K562 (cell line): Measurements from ENCODE around the gene MDH2. TPM values are rescaled to one million over a fixed set of nuclear protein-coding genes. Genes with fewer than 3 reads are reported as not detected.

Experiments used
- CLOCK ChIP-seq: fragments of 250-450 bp; sonication (Bioruptor Pico); IDR thresholded peaks from 2 replicates; pipeline ENCODE4 v1.4.0; 2020; ENCODE audit warnings: mild to moderate bottlenecking, moderate library complexity, borderline replicate concordance
- CTBP1 ChIP-seq: fragments of 450-650 bp; IDR thresholded peaks from 2 replicates; pipeline ENCODE4 v1.6.1; 2016; ENCODE audit warnings: borderline replicate concordance
- ELK1 ChIP-seq: sonication (generic); formaldehyde crosslinking; IDR thresholded peaks from 2 replicates; pipeline ENCODE4 v1.8.1; 2022; ENCODE audit warnings: missing genetic modification reagents
- ETV5 ChIP-seq: sonication (generic); formaldehyde crosslinking; IDR thresholded peaks from 2 replicates; pipeline ENCODE4 v1.4.0; 2020; ENCODE audit warnings: low read depth, mild to moderate bottlenecking, missing genetic modification reagents
- HNRNPH1 ChIP-seq: fragments of 200-400 bp; formaldehyde crosslinking; optimal IDR thresholded peaks from 2 replicates; pipeline ENCODE3; 2017; ENCODE audit warnings: low read depth, mild to moderate bottlenecking, low read length, moderate library complexity
- IRF2 ChIP-seq: sonication (generic); formaldehyde crosslinking; IDR thresholded peaks from 2 replicates; pipeline ENCODE4 v1.8.1; 2022; ENCODE audit warnings: mild to moderate bottlenecking, missing genetic modification reagents
- KAT7 ChIP-seq: sonication (generic); formaldehyde crosslinking; IDR thresholded peaks from 2 replicates; pipeline ENCODE4 v1.8.0; 2022; ENCODE audit warnings: missing genetic modification reagents, mild to moderate bottlenecking, borderline replicate concordance
- MCM2 ChIP-seq: fragments of 450-650 bp; IDR thresholded peaks from 2 replicates; pipeline ENCODE4 v1.6.1; 2017; ENCODE audit warnings: low read depth, mild to moderate bottlenecking
- POLR2H ChIP-seq: IDR thresholded peaks from 2 replicates; pipeline ENCODE4 v1.6.1; 2016; ENCODE audit warnings: missing genetic modification characterization, low read depth, mild to moderate bottlenecking, control low read depth, missing compliant biosample characterization, moderate library complexity
- POLR3A ChIP-seq: IDR thresholded peaks from 2 replicates; pipeline ENCODE4 v1.6.1; 2011; ENCODE audit warnings: borderline replicate concordance, mild to moderate bottlenecking, moderate library complexity; ENCODE audit not compliant: insufficient read length, insufficient read depth; ENCODE audit errors: extremely low read depth
- SMARCA5 ChIP-seq: fragments of 450-650 bp; IDR thresholded peaks from 2 replicates; pipeline ENCODE4 v1.6.1; 2016
- STAT5B ChIP-seq: fragments of 250-450 bp; sonication (Bioruptor Pico); IDR thresholded peaks from 2 replicates; pipeline ENCODE4 v1.8.0; 2021; ENCODE audit warnings: mild to moderate bottlenecking, inconsistent platforms
- SUPT5H ChIP-seq: fragments of 450-650 bp; IDR thresholded peaks from 2 replicates; pipeline ENCODE4 v1.6.1; 2016
- TAF15 ChIP-seq: fragments of 200-400 bp; formaldehyde crosslinking; IDR thresholded peaks from 2 replicates; pipeline ENCODE4 v1.6.1; 2017; ENCODE audit warnings: mild to moderate bottlenecking, low read depth, low read length, moderate library complexity
- TAF9B ChIP-seq: fragments of 450-650 bp; IDR thresholded peaks from 2 replicates; pipeline ENCODE4 v1.6.1; 2018; ENCODE audit warnings: mild to moderate bottlenecking; ENCODE audit not compliant: partially characterized antibody
- THRAP3 ChIP-seq: fragments of 450-650 bp; IDR thresholded peaks from 2 replicates; pipeline ENCODE4 v1.6.1; 2016; ENCODE audit warnings: mild to moderate bottlenecking, inconsistent platforms, borderline replicate concordance
- ZNF124 ChIP-seq: sonication (generic); formaldehyde crosslinking; IDR thresholded peaks from 2 replicates; pipeline ENCODE4 v1.8.1; 2022; ENCODE audit warnings: missing genetic modification reagents
- ZNF668 ChIP-seq: fragments of 250-450 bp; sonication (Bioruptor Pico); IDR thresholded peaks from 2 replicates; pipeline ENCODE4 v1.8.0; 2022; ENCODE audit warnings: mild to moderate bottlenecking, inconsistent platforms
- ZNF76 ChIP-seq: fragments of 250-450 bp; sonication (Bioruptor Pico); IDR thresholded peaks from 2 replicates; pipeline ENCODE4 v1.4.0; 2020; ENCODE audit warnings: mild to moderate bottlenecking, moderate library complexity, borderline replicate concordance
- polyA plus RNA-seq, 8 experiments: library from polyadenylated mRNA; depleted of rRNA in 4 of 8; stranded (reverse) in 5 of 8; unstranded in 3 of 8; fragments of >200 nt; fragmentation: Nextera tagmentation in 2 of 8; fragmentation: Illumina TruSeq in 1 of 8; extraction: Ambion mirVana in 2 of 8; extraction: Trizol in 1 of 8; gene quantifications; 2 replicates each; pipeline versions ENCODE4 v1.2.1 to v1.2.3, GENCODE V29; 2011 to 2014; ENCODE audit warnings: inconsistent platforms in 1 of 8, missing spikeins in 1 of 8
- total RNA-seq, 7 experiments: library from RNA; depleted of rRNA in 6 of 7; stranded (reverse); fragments of >200 nt in 6 of 7; fragmentation: Illumina TruSeq in 2 of 7; extraction: Trizol in 2 of 7; gene quantifications; 2 replicates each; pipeline versions ENCODE4 v1.2.1 to v1.2.3, GENCODE V29; 2011 to 2021; ENCODE audit warnings: low replicate concordance in 1 of 7
- TF ChIP-seq, protein P1 (sequence below): fragments of 450-650 bp; formaldehyde crosslinking; IDR thresholded peaks from 2 replicates; pipeline ENCODE4 v1.4.0; 2022; ENCODE audit warnings: missing genetic modification characterization
- TF ChIP-seq, protein P2 (sequence below): fragments of 450-650 bp; formaldehyde crosslinking; IDR thresholded peaks from 2 replicates; pipeline ENCODE4 v1.4.0; 2020; ENCODE audit warnings: mild to moderate bottlenecking, mixed read lengths
- TF ChIP-seq, protein P3 (sequence below): fragments of 250-450 bp; sonication (Bioruptor Pico); IDR thresholded peaks from 2 replicates; pipeline ENCODE4 v1.8.0; 2021; ENCODE audit warnings: moderate library complexity, mild to moderate bottlenecking, inconsistent platforms
- TF ChIP-seq, protein P4 (sequence below): fragments of 250-450 bp; sonication (Bioruptor Pico); IDR thresholded peaks from 2 replicates; pipeline ENCODE4 v1.4.0; 2020

Gene MDH2
- total and polyA plus RNA-seq, 9 of the 15 experiments (the other 6 are each of a cell fraction or from before 2014, with no cell fraction given) = 106 to 701 (median 242) TPM

DNA sequence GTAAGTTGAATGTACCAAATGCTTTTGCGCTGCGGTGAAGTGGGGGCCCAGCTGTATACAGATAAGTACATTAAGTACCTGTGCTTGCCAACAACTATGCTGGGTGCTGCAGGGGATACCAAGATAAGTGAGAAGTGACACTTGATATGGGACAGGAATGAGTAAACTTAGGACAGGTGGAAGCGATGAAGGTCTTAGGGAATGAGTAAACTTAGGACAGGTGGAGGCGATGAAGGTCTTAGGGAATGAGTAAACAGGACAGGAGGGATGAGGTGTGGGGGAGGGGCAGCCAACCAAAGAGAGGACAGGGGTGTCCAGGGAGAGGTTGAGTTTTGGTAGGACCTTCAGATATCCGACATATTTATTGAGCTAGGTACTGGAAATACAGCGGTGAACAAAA is 1.4 kb downstream of the MDH2 start (continued):
- TF ChIP-seq, protein P1, sequence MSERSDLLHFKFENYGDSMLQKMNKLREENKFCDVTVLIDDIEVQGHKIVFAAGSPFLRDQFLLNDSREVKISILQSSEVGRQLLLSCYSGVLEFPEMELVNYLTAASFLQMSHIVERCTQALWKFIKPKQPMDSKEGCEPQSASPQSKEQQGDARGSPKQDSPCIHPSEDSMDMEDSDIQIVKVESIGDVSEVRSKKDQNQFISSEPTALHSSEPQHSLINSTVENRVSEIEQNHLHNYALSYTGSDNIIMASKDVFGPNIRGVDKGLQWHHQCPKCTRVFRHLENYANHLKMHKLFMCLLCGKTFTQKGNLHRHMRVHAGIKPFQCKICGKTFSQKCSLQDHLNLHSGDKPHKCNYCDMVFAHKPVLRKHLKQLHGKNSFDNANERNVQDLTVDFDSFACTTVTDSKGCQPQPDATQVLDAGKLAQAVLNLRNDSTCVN (CRISPR knock-in tag) = no peak
- TF ChIP-seq, protein P2, sequence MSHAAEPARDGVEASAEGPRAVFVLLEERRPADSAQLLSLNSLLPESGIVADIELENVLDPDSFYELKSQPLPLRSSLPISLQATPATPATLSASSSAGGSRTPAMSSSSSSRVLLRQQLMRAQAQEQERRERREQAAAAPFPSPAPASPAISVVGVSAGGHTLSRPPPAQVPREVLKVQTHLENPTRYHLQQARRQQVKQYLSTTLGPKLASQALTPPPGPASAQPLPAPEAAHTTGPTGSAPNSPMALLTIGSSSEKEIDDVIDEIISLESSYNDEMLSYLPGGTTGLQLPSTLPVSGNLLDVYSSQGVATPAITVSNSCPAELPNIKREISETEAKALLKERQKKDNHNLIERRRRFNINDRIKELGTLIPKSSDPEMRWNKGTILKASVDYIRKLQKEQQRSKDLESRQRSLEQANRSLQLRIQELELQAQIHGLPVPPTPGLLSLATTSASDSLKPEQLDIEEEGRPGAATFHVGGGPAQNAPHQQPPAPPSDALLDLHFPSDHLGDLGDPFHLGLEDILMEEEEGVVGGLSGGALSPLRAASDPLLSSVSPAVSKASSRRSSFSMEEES (CRISPR knock-in tag) = no peak
- no peak for TF ChIP-seq KAT7 (CRISPR knock-in tag)
- TF ChIP-seq CLOCK (CRISPR knock-in tag) = no peak
- TF ChIP-seq CTBP1 = no peak
- TF ChIP-seq, protein P3, sequence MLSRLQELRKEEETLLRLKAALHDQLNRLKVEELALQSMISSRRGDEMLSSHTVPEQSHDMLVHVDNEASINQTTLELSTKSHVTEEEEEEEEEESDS (CRISPR knock-in tag) = no peak
- no peak for TF ChIP-seq ZNF124 (CRISPR knock-in tag)
- TF ChIP-seq MCM2 = no peak
- TF ChIP-seq TAF9B = no peak
- TF ChIP-seq IRF2 (CRISPR knock-in tag) = no peak
- TF ChIP-seq ZNF76 (CRISPR knock-in tag) = no peak
- TF ChIP-seq, protein P4, sequence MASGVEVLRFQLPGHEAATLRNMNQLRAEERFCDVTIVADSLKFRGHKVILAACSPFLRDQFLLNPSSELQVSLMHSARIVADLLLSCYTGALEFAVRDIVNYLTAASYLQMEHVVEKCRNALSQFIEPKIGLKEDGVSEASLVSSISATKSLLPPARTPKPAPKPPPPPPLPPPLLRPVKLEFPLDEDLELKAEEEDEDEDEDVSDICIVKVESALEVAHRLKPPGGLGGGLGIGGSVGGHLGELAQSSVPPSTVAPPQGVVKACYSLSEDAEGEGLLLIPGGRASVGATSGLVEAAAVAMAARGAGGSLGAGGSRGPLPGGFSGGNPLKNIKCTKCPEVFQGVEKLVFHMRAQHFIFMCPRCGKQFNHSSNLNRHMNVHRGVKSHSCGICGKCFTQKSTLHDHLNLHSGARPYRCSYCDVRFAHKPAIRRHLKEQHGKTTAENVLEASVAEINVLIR = no peak
- TF ChIP-seq SUPT5H = peak; percentile 61
- no peak for TF ChIP-seq STAT5B (CRISPR knock-in tag)
- TF ChIP-seq SMARCA5 = no peak
- peak; percentile 61; the same call in 1 of the 2 replicates for TF ChIP-seq THRAP3
- TF ChIP-seq POLR2H (tag) = no peak
- no peak for TF ChIP-seq HNRNPH1
- no peak for TF ChIP-seq POLR3A
- TF ChIP-seq ETV5 (CRISPR knock-in tag) = no peak
- no peak for TF ChIP-seq ZNF668 (CRISPR knock-in tag)
- no peak for TF ChIP-seq ELK1 (CRISPR knock-in tag)
- no peak for TF ChIP-seq TAF15
